ENCODE measurements around the gene HIP1.
A peak's percentile ranks its signal among the peaks of the same experiment; 100 is the strongest.
"Not testable (repeated sequence)": the region's sequence is repeated elsewhere in the genome, so short reads cannot be mapped to it uniquely, and the experiment has no call there.

Gene HIP1

DNA sequence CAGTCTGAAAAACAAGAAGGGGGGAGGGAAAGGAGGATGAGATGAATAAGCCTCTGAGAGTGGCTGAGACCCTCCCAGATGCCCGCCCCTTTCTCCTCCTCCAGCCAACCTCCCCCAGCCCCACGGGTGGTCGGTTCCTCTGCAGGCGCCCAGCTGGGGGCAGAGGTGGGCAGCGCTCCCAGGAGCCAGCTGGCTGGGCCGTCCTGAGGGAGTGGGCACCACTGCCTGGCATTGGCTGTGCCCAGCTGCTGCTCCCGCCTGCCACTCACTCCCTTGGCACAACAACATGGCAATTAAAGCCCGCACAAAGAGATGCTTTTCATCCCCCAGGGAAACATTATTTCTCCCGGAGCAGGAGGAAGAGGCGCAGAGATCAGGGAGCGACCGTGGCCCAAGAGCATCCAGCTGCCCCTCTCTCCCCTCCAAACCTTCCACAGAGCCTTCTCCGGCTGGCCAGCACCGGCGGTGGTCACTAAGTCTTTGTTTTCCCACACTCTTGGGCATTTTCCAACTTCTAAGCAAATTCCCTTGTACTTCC, 139.4 kb downstream of the HIP1 start:
- Mint-ChIP-seq H3K36me3 (peaks cover 0 to 3% of the 10 kb centered on the region in 2 donors), H3K4me3 (no peak overlapping the region), H3K27ac (no peak overlapping the region), H3K9me3 (no peaks in the 10 kb centered on the region), H3K27me3 (no peaks in the 10 kb centered on the region), H3K4me1 (peaks cover 10 to 19% of the 10 kb centered on the region in 2 donors)
- DNase-seq: no peak
- ATAC-seq (replicated peaks): no peak

DNA sequence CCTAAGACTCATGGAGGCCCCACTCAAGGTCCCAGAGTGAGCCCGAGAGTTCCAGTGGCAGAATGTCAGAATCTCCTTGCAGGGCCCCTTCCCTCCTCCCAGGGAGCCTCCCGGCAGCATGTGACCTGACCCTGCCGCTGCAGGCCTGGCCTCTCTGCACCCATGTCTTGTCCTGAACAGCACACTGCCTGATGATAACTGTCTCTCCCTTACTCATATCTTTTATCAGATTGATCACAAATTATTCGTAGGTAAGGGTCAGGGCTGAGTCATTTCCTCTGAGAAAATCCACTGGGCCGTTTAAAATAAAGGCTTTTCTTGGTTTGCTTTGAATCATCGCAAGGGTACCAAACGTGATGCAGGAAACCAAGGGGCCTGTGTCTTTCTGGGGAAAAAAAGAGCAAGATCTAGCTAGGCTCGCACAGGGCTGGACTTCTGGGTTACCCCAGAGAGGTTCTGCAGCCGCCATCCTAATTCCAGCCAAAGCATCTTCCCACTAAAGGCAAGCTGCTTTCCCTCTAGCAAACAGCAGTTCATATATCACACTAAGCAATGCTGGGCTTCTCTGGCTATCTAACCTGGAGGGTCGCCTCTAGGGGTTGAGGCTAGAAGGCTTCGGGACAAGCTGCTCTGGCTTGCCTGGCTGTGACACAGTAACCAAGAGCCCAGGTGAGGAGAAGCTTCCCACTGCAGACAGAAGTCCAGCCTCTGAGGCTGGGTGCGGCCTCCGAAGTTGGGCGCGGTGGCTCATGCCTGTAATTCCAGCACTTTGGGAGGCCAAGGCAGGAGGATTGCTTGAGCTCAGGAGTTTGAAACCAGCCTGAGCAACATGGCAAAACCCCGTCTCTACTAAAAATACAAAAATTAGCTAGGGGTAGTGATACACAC, 141.8 kb downstream of the HIP1 start:
- Mint-ChIP-seq H3K27me3 (no peaks in the 10 kb centered on the region), H3K4me3 (no peak overlapping the region), H3K36me3 (peaks cover 3 to 5% of the 10 kb centered on the region in 2 donors), H3K4me1 (peaks cover 10 to 19% of the 10 kb centered on the region in 2 donors), H3K27ac (peak overlapping the region; percentile 14), H3K9me3 (no peaks in the 10 kb centered on the region)
- ATAC-seq (replicated peaks): peak; percentile 73 to 76
- DNase-seq: no peak

DNA sequence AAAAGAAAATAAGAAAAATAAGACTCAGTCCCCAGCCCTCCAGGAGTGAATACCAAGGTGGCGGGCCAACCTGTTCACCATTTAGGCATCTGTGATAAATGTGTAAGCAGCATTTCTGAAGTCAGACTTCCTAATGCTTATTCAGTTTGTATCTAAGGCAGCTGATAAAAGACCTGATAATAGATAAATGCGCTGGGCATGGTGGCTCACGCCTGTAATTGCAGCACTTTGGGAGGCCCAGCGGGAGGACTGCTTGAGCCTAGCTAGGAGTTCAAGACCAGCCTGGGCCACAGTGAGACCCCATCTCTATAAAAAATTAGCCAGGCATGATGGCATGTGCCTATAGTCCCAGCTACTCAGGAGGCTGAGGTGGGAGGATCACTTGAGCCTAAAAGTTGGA, 143.0 kb downstream of the HIP1 start:
- peaks cover 10 to 19% of the 10 kb centered on the region in 2 donors for H3K4me1 Mint-ChIP-seq
- no peak overlapping the region for H3K4me3 Mint-ChIP-seq
- H3K27ac Mint-ChIP-seq: no peak overlapping the region
- peaks cover 3 to 5% of the 10 kb centered on the region in 2 donors for H3K36me3 Mint-ChIP-seq
- DNase-seq (no peak), ATAC-seq (replicated peaks) (no peak)
- H3K9me3 Mint-ChIP-seq: no peaks in the 10 kb centered on the region
- no peaks in the 10 kb centered on the region for H3K27me3 Mint-ChIP-seq

DNA sequence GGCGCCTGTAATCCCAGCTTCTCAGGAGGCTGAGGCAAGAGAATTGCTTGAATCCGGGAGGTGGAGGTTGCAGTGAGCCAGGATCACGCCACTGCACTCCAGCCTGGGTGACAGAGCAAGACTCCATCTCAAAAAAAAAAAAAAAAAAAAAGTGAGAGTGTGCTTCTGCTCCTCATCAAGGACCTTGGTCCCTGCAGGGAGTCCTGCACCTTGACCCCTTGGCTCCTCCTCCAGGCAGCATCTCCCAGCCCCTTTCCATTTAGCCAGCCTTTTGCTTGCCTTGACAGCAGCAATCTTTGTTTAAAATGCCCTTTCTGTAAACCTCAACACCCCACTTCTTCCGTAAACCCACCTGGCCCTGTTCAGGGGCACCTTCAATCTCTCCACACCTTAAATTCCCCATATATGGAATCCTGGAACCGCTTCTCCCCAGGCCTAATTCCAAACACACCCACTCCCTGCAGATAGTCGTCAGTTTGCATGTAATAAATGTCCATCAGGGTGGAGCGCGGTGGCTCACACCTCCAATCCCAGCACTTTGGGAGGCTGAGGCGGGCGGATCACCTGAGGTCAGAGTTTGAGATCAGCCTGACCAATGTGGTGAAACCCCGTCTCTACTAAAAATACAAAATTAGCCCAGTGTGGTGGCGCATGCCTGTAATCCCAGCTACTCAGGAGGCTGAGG, 145.1 kb downstream of the HIP1 start:
- H3K4me3 Mint-ChIP-seq; DNase-seq; H3K27me3 Mint-ChIP-seq; H3K9me3 Mint-ChIP-seq; H3K27ac Mint-ChIP-seq; ATAC-seq (replicated peaks): not testable (repeated sequence)
- peaks cover 12% of the 10 kb centered on the region in 2 donors for H3K36me3 Mint-ChIP-seq
- H3K4me1 Mint-ChIP-seq: peaks cover 10 to 19% of the 10 kb centered on the region in 2 donors

DNA sequence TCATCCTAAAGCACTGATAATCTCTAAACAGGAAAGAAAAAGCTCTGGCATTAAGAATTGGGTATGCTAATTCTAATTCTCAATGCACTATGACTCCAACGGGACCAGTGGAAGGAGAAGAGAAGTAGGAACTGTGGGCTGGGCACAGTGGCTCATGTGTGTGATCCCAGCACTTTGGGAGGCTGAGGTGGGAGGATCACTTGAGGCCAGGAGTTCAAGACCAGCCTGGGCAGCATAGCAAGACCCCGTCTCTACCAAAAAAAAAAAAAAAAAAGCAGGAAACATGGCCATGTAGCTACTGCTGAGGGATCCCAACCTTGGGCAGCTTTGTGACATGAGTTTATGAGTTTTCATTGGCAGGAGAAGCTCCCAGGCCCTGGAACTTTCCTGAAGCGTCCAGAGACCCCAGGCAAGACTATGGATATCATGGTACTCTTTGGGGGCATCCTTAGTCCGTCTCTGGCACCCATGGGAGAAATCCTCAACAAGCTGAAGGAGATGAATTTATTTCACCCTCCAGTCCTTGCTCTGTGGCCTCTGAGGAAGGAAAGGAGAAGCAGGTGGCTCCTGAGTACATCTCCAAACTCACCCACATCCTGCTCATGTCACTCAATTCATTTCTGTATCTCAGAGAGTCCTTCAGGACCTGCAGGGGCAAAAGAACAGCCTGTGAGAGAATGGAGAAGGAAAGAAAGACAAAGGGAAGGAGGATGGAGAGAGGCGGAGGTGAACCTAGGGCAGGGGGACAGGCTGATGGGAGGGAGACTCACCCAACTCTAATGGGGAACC, 147.1 kb downstream of the HIP1 start:
- DNase-seq (no peak), ATAC-seq (replicated peaks) (no peak)
- Mint-ChIP-seq H3K27me3 (no peaks in the 10 kb centered on the region), H3K36me3 (peaks cover 10 to 12% of the 10 kb centered on the region in 2 donors), H3K4me1 (peaks cover 7 to 12% of the 10 kb centered on the region in 2 donors), H3K9me3 (peaks cover 1 to 4% of the 10 kb centered on the region in 2 donors), H3K4me3 (no peak overlapping the region), H3K27ac (no peak overlapping the region)

DNA sequence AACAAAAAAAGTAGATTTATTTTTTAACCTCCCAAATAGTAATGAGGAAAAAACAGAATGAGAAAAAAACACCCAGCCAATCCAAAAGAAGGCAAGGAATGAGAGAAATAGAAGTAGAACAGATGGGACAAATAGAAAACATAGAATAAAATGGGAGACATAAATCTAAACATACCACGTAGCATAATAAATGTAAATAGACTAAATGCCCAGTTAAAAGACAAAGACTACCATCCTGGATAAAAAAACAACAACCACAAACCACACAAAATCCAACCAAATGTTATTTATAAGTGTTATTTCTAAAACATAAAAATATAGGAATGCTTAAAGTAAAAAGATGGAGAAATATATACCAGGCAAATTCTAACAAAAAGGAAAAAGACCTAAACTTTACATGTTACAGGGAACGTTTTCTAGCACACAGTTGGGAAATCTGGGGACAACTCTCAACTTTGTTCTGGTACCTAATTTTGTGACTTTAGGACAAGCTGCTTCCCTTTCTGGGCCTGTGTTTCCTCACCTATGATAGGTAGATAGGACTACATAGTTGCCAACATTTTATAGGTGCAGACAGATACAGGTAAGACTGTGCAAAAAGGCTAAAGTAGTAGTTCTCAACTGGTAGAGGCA, 148.3 kb downstream of the HIP1 start:
- DNase-seq (no peak), ATAC-seq (replicated peaks) (no peak)
- Mint-ChIP-seq H3K9me3 (peaks cover 1 to 4% of the 10 kb centered on the region in 2 donors), H3K4me3 (no peak overlapping the region), H3K27ac (no peak overlapping the region), H3K27me3 (no peaks in the 10 kb centered on the region), H3K4me1 (peaks cover 6 to 10% of the 10 kb centered on the region in 2 donors), H3K36me3 (peaks cover 17% of the 10 kb centered on the region in 2 donors)

DNA sequence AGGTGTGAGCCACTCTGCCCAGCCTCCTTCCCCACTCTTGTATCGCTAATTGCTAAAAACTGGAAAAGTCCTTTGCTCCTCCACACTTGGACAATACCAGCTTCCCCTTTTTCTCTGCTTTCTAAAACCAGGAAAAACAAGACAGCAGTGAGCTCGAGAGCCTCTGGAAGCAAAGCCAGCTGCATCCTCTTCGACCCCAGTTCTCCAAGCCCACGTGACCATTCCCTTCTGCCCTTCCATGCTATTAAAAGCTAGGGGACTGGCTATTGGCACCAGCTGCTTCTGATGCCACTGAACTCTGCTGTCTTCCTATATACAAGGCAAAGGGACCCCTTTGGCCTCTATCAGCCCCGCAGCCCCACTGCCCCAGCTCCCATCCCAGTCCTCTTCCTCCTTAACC, 154.4 kb downstream of the HIP1 start:
- DNase-seq (no peak), ATAC-seq (replicated peaks) (no peak)
- peaks cover 16 to 33% of the 10 kb centered on the region in 2 donors for H3K36me3 Mint-ChIP-seq
- H3K4me1 Mint-ChIP-seq: no peaks in the 10 kb centered on the region
- H3K9me3 Mint-ChIP-seq: no peaks in the 10 kb centered on the region
- no peak overlapping the region for H3K4me3 Mint-ChIP-seq
- H3K27ac Mint-ChIP-seq: no peak overlapping the region
- no peaks in the 10 kb centered on the region for H3K27me3 Mint-ChIP-seq

DNA sequence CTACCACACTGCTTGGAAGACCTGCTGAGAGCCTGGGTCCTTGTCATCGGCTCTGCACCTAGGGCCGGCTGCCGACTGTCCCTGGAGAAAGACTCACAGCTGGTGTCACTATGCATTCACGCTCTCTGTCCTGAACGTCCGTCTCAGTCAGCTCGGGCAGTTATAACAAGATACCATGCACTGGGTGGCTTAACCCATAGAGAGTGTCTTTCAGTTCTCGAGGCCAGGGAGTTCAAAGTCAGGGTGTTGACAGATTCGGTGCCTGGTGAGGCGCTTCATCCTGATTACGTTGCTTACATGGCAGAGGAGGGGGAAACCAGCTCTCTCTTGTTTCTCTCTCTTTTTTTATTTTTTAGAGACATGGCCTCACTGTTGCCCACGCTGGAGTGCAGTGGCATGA, 155.5 kb downstream of the HIP1 start:
- Mint-ChIP-seq H3K27me3 (no peaks in the 10 kb centered on the region), H3K9me3 (no peaks in the 10 kb centered on the region), H3K4me3 (no peak overlapping the region), H3K4me1 (no peaks in the 10 kb centered on the region), H3K27ac (no peak overlapping the region), H3K36me3 (peaks cover 12 to 29% of the 10 kb centered on the region in 2 donors)
- DNase-seq: no peak
- ATAC-seq (replicated peaks): no peak

DNA sequence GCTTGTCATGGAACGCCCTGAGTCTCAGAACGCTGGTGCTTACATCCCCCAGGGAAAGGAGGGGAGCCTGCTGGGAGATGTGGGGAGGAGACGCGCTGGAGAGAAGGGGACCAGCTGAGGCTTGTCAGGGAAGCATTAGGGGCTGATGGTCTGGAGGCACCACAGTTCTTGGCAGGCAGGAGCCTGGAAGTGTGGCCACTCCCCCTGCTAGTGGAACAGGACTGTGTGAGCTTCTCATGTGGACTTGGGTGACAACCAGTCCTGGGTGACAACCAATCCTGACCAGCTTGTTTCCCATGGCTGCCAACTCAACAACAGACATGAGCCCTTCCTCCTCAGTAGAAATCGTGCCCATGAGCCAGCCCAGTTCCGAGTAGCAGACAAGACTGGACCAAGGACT, 158.8 kb downstream of the HIP1 start:
- Mint-ChIP-seq H3K4me3 (no peak overlapping the region), H3K27me3 (no peaks in the 10 kb centered on the region), H3K9me3 (no peaks in the 10 kb centered on the region), H3K36me3 (peaks cover 4 to 20% of the 10 kb centered on the region in 2 donors), H3K27ac (no peak overlapping the region), H3K4me1 (no peaks in the 10 kb centered on the region)
- no peak for ATAC-seq (replicated peaks)
- DNase-seq: no peak

DNA sequence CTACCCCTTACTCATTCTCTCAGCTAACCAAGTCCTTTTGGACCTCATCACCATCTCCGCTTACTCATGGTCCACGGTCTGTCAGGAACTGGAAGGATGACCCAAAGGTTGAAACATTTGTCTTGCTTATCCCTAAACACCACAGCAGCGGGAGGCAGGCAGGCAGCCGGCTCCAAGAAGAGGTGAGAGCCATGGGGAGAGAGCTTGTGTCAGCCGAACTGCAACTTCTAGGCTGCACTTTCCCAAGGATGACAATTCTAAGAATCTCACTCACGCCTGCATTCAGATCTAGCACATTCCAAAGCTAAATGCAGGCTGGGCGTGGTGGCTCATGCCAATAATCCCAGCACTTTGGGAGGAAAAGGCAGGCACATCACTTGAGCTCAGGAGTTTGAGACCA, 160.7 kb downstream of the HIP1 start:
- Mint-ChIP-seq H3K27me3 (no peaks in the 10 kb centered on the region), H3K9me3 (no peaks in the 10 kb centered on the region), H3K4me1 (no peaks in the 10 kb centered on the region), H3K4me3 (no peak overlapping the region), H3K36me3 (peaks cover 4 to 15% of the 10 kb centered on the region in 2 donors), H3K27ac (no peak overlapping the region)
- DNase-seq (no peak), ATAC-seq (replicated peaks) (no peak)

DNA sequence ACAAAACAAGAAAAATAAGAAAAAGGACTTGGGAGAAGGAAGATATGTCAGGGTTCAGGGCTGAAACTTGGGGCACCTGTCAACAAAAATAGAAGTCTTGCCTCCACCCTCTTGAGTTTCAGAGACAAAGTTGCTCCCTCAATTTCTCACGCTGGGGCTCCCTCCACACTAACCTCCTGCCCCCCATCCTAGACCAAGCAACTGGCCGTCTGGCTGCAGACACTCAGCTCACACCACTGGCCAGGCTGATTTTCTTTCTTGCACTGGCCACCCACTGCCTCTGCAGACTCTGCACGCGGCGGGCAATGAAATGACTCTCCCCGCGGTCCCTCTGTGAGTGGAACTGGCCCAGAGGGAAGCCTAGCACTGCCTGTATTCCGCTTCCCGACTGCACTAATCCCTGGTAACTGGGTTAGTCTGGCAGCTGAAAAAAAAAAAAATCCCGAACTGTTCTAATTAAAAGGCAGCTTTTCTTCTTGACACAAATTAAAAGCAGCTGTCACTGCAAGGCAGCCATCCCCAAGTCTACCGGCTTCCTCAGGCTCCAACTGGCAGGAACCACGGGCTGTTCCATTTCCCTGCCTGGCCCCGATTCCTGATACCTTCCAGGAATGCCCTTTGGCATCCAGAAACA, 163.1 kb downstream of the HIP1 start:
- H3K36me3 Mint-ChIP-seq: peaks cover 0 to 12% of the 10 kb centered on the region in 2 donors
- ATAC-seq (replicated peaks) (no peak), DNase-seq (no peak)
- no peaks in the 10 kb centered on the region for H3K4me1 Mint-ChIP-seq
- peak overlapping the region; percentile 51 for H3K27ac Mint-ChIP-seq
- H3K27me3 Mint-ChIP-seq: no peaks in the 10 kb centered on the region
- no peaks in the 10 kb centered on the region for H3K9me3 Mint-ChIP-seq
- no peak overlapping the region for H3K4me3 Mint-ChIP-seq

DNA sequence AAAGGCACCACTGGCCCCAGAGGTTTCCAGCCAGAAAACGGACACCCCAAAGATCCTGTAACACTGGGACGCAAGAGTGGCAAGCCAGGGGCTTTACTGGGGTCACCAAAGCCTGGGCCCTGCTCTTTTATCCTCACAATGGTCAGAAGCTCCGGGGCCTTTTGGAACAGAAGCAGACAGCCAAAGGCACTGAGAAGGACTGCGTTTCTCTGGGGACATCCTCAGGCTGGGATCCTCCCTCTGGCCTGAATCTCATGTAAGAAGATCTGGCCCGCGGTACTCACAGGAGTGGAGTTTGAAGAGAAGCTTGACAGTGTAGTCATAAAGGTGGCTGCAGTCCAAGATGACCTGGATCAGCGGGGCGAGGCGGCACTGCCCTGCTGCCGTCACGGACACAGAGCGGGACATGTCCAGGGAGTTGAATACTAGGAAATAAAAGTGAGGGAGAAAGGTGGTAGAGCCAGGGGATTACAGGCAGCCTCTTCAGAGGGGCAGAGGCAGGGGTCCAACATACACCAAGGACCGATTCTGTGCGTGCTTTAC, 165.2 kb downstream of the HIP1 start:
- Mint-ChIP-seq H3K4me1 (peaks cover 4 to 5% of the 10 kb centered on the region in 2 donors), H3K36me3 (peaks cover 0 to 6% of the 10 kb centered on the region in 2 donors), H3K9me3 (no peaks in the 10 kb centered on the region), H3K4me3 (no peak overlapping the region), H3K27ac (peak overlapping the region; percentile 22), H3K27me3 (no peaks in the 10 kb centered on the region)
- DNase-seq (no peak), ATAC-seq (replicated peaks) (no peak)

DNA sequence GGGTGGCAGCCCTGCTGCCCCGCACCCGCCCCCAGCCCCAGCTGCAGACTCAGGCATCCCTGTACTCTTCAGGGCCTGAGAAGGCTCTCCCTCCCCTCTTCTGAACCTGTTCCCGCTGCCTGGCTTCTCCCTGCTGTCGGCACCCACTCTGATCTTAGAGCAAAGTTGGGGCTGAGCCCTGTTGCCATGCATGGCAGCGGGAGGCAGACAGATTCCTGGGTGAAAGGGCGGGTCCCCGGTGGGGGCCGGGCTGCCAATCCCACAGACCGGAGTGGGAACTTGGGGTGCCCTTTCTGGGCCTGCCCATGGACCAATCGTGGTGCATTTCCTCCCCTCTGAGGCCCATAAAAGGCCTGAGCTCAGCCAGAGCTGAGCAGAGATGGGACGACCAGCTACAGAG, 165.9 kb downstream of the HIP1 start:
- Mint-ChIP-seq H3K27me3 (no peaks in the 10 kb centered on the region), H3K9me3 (no peaks in the 10 kb centered on the region), H3K4me1 (peaks cover 4 to 5% of the 10 kb centered on the region in 2 donors), H3K27ac (no peak overlapping the region), H3K4me3 (no peak overlapping the region), H3K36me3 (peaks cover 0 to 7% of the 10 kb centered on the region in 2 donors)
- ATAC-seq (replicated peaks) (no peak), DNase-seq (no peak)
